Lung (tissue), 12 donors: Measurements from ENCODE around the gene PIAS4. TPM values are rescaled to one million over a fixed set of nuclear protein-coding genes. Genes with fewer than 3 reads are reported as not detected.

Source experiments
- ATAC-seq: fragments of 200-7000 bp; cut with Tn5 transposase; one replicate; pipeline ENCODE4 v1.9.1; 2020; ENCODE audit warnings: moderate number of reproducible peaks; ENCODE audit not compliant: insufficient read depth, low FRiP score
- DNase-seq, 3 donors: peaks; one replicate each; pipeline ENCODE4 v3.0.0-alpha.2; 2013 to 2017
- H3K27ac ChIP-seq, 2 donors: one replicate each; pipeline ENCODE4 v1.5.1; 2013; ENCODE audit warnings: mild to moderate bottlenecking in 2 of 2, moderate library complexity in 2 of 2, control low read depth in 1 of 2, inconsistent platforms in 1 of 2, low read depth in 1 of 2, low read length in 1 of 2
- H3K27me3 ChIP-seq, 3 donors: one replicate each; pipeline ENCODE4 v1.5.1; 2013; ENCODE audit warnings: low read length in 2 of 3; ENCODE audit not compliant: control insufficient read depth in 3 of 3, insufficient read depth in 3 of 3
- H3K36me3 ChIP-seq, 4 donors: one replicate each; pipeline ENCODE4 v1.5.1; 2013; ENCODE audit warnings: low read length in 4 of 4, mild to moderate bottlenecking in 1 of 4, moderate library complexity in 1 of 4; ENCODE audit not compliant: control insufficient read depth in 4 of 4, insufficient read depth in 4 of 4
- H3K4me1 ChIP-seq, 5 donors: one replicate each; pipeline ENCODE4 v1.5.1; 2013; ENCODE audit warnings: low read length in 5 of 5, mild to moderate bottlenecking in 2 of 5, moderate library complexity in 1 of 5; ENCODE audit not compliant: control insufficient read depth in 5 of 5, insufficient read depth in 5 of 5
- H3K4me3 ChIP-seq: one replicate; pipeline ENCODE4 v1.5.1; 2013; ENCODE audit warnings: mild to moderate bottlenecking, control low read depth, moderate library complexity
- H3K9ac ChIP-seq, 2 donors: one replicate each; pipeline ENCODE4 v1.5.1; 2013; ENCODE audit warnings: low read length in 2 of 2, control low read depth in 1 of 2; ENCODE audit not compliant: insufficient read depth in 1 of 2
- H3K9me3 ChIP-seq, 4 donors: one replicate each; pipeline ENCODE4 v1.5.1; 2013; ENCODE audit warnings: low read length in 3 of 4, mild to moderate bottlenecking in 1 of 4, moderate library complexity in 1 of 4; ENCODE audit not compliant: control insufficient read depth in 4 of 4, insufficient read depth in 3 of 4
- WGBS, 2 donors: extraction: QIAGEN DNeasy Blood & Tissue Kit; methylation state at CpG; one replicate each; pipeline ENCODE4 v1.1.7; 2013; 5-methylcytosine and 5-hydroxymethylcytosine counted together
- polyA plus RNA-seq, 2 donors: library from polyadenylated mRNA; stranded (reverse); fragments of 200-250 nt; gene quantifications; one replicate each; pipeline ENCODE4 v1.2.1, GENCODE V29; 2013
- total RNA-seq, 2 donors: library from RNA; depleted of rRNA in 1 of 2; stranded (reverse); fragments of >200 nt in 1 of 2; gene quantifications; one replicate each; pipeline ENCODE4 v1.2.1, GENCODE V29; 2014 to 2021
- TF ChIP-seq, protein P1 (sequence below): IDR thresholded peaks from 2 replicates; pipeline ENCODE4 v1.5.1; 2012; ENCODE audit warnings: mild to moderate bottlenecking; ENCODE audit errors: control extremely low read depth, extremely low read depth
- donor health status: control.
- donor health status: control.
- donor health status: Bipolar disorder and iron deficiency.
- donor health status: healthy.
- donor health status: DM: yes; HTN: yes; CAD: no.

PIAS4 gene
- total and polyA plus RNA-seq, 4 donors, result 9.9 to 46.2 (median 21.6) TPM

DNA sequence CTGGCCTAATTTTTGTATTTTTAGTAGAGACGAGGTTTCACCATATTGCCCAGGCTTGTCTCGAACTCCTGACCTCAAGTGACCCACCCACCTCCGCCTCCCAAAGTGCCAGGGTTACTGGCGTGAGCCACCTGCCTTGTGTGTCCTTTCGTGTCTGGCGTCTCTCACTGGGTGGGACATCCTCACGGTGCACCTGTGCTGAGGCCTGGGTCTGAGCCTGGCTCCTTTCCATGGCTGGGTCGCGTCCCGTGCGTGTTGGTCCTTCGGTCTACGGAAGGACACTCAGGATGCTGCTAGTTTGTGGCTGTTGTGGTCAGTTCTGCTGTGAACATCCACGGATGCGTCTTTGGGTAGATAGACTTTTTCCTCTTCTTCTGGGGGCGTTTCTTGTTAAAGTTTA, 19.6 kb downstream of the PIAS4 start:
- DNase-seq (no peak), ATAC-seq (no peak)
- TF ChIP-seq, protein P1, sequence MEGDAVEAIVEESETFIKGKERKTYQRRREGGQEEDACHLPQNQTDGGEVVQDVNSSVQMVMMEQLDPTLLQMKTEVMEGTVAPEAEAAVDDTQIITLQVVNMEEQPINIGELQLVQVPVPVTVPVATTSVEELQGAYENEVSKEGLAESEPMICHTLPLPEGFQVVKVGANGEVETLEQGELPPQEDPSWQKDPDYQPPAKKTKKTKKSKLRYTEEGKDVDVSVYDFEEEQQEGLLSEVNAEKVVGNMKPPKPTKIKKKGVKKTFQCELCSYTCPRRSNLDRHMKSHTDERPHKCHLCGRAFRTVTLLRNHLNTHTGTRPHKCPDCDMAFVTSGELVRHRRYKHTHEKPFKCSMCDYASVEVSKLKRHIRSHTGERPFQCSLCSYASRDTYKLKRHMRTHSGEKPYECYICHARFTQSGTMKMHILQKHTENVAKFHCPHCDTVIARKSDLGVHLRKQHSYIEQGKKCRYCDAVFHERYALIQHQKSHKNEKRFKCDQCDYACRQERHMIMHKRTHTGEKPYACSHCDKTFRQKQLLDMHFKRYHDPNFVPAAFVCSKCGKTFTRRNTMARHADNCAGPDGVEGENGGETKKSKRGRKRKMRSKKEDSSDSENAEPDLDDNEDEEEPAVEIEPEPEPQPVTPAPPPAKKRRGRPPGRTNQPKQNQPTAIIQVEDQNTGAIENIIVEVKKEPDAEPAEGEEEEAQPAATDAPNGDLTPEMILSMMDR, result no peak
- Histone ChIP-seq H3K27ac (no peak overlapping the region), H3K9ac (no peak overlapping the region), H3K4me3 (no peak overlapping the region), H3K27me3 (no peaks in the 10 kb centered on the region), H3K4me1 (peaks cover 0 to 4% (median 0%) of the 10 kb centered on the region in 5 donors), H3K36me3 (peaks cover 0 to 46% (median 2%) of the 10 kb centered on the region in 4 donors), H3K9me3 (no peaks in the 10 kb centered on the region)
- WGBS, 2 donors, result 94 to 95% methylated on average over 16 of the region's 16 CpGs

DNA sequence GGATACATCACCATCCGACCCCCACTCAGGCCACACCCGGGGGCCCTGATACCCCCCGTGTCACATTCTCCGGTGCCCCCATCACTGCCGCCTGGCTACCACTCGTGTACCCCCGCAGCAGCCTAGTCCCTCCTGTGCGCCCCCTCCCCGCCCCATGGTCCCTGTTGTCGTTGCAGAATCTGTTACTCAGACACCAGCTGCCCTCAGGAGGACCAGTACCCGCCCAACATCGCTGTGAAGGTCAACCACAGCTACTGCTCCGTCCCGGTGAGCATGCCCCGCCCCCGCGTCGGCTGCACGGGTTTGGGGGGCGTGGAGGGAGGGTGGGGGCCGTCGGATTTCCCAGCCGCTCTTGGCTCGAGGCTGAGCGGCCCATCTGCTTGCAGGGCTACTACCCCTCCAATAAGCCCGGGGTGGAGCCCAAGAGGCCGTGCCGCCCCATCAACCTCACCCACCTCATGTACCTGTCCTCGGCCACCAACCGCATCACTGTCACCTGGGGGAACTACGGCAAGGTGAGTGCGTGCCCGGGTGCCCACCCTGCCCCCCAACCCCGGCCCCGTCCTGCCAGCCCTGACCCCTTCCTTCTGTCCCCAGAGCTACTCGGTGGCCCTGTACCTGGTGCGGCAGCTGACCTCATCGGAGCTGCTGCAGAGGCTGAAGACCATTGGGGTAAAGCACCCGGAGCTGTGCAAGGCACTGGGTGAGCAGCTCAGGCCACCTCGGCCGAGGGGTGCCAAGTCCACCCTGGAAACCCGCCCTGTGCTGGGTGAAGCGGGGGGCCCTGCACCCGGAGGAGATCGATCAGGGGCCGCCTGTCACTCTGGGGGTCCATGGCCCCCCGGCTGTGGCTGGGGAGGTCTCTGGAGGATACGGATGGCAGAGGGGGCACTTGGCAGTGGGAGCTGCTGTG, 21.1 kb downstream of the PIAS4 start:
- Histone ChIP-seq H3K9me3 (no peaks in the 10 kb centered on the region), H3K36me3 (peaks cover 1 to 58% (median 3%) of the 10 kb centered on the region in 4 donors), H3K4me3 (no peak overlapping the region), H3K4me1 (peaks cover 0 to under 1% (median 0%) of the 10 kb centered on the region in 5 donors), H3K9ac (no peak overlapping the region), H3K27ac (no peak overlapping the region), H3K27me3 (no peaks in the 10 kb centered on the region)
- 95 to 96% methylated on average over 47 to 48 of the region's 48 CpGs for WGBS, 2 donors
- no peak for DNase-seq
- TF ChIP-seq, protein P1, result no peak
- ATAC-seq, result no peak

DNA sequence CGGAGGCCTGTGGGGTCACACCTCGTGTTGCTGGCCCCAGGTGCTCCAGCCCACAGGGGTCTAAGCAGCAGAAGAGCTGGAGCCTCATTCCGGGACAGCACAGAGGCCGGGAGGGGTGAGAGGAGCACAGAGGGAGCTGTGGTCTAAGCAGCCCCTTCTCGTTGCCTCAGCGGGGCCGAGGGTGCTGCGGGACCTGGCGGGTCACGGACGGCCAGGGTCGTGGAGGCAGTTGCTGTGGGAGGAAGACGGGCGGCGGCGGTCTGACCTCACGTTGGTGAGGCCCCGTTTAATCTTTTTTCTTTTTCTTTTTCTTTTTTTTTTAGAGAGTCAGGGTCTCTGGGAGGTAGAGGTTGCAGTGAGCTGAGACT, 21.7 kb downstream of the PIAS4 start:
- no peak overlapping the region for H3K4me3 ChIP-seq
- no peaks in the 10 kb centered on the region for H3K9me3 ChIP-seq
- no peaks in the 10 kb centered on the region for H3K4me1 ChIP-seq
- no peak overlapping the region for H3K9ac ChIP-seq
- TF ChIP-seq, protein P1, result no peak
- H3K27ac ChIP-seq, result no peak overlapping the region
- no peaks in the 10 kb centered on the region for H3K27me3 ChIP-seq
- H3K36me3 ChIP-seq, result peaks cover 4 to 60% (median 7%) of the 10 kb centered on the region in 4 donors
- DNase-seq (no peak), ATAC-seq (no peak)
- WGBS, 2 donors, result 88 to 94% methylated on average over 18 of the region's 18 CpGs
